Fibroblast of pulmonary artery (primary cell): Measurements from ENCODE around the gene TRAPPC12.
"Not testable (repeated sequence)": the region's sequence is repeated elsewhere in the genome, so short reads cannot be mapped to it uniquely, and the experiment has no call there.

ENCODE experiments used
- DNase-seq: peaks from one replicate; pipeline ENCODE4 v3.0.0-alpha.2; 2010; ENCODE audit warnings: low read depth
- H3K4me3 ChIP-seq: replicated peaks from 2 replicates; pipeline ENCODE4 v1.5.1; 2011; ENCODE audit warnings: low read depth, mild to moderate bottlenecking, control low read depth, low read length, moderate library complexity
- TF ChIP-seq, protein P1 (sequence below): IDR thresholded peaks from 2 replicates; pipeline ENCODE4 v1.5.1; 2011; ENCODE audit warnings: mild to moderate bottlenecking, control low read depth, low read length, inconsistent platforms; ENCODE audit errors: missing control alignments

TRAPPC12 gene

DNA sequence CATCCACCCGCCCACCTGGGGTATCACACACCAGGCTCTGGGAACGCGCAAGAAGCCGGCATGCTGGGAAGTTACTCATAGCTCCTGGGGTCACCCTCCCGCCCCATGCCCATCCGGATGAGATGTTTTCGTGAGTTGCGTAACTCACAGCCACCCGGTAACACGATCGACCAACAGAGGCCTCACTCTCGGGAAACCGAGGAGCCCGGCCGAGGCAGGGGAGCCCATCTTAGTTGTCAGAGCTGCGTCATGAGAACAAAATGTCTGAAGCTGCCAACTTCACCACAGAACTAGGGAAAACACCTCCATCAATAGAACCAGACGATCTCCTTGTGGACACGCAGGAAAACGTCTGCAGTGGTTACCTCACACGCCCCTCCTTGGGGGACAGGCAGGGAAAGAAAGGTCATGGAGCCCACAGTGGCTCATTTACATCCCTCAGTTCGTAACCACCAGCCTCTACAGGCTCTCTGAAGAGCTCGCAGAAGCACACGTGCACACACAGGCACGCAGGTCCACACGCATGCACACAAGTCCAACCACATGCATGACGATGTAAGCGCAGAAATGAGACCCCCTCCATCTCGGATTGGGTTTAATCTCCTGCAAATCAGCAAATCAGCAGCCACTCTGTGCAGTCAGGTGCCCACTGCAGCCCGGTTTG is 113.6 kb downstream of the TRAPPC12 start:
- peak; percentile 91 for DNase-seq
- TF ChIP-seq, protein P1, sequence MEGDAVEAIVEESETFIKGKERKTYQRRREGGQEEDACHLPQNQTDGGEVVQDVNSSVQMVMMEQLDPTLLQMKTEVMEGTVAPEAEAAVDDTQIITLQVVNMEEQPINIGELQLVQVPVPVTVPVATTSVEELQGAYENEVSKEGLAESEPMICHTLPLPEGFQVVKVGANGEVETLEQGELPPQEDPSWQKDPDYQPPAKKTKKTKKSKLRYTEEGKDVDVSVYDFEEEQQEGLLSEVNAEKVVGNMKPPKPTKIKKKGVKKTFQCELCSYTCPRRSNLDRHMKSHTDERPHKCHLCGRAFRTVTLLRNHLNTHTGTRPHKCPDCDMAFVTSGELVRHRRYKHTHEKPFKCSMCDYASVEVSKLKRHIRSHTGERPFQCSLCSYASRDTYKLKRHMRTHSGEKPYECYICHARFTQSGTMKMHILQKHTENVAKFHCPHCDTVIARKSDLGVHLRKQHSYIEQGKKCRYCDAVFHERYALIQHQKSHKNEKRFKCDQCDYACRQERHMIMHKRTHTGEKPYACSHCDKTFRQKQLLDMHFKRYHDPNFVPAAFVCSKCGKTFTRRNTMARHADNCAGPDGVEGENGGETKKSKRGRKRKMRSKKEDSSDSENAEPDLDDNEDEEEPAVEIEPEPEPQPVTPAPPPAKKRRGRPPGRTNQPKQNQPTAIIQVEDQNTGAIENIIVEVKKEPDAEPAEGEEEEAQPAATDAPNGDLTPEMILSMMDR, result no peak
- H3K4me3 ChIP-seq, result peak overlapping the region; percentile 12

DNA sequence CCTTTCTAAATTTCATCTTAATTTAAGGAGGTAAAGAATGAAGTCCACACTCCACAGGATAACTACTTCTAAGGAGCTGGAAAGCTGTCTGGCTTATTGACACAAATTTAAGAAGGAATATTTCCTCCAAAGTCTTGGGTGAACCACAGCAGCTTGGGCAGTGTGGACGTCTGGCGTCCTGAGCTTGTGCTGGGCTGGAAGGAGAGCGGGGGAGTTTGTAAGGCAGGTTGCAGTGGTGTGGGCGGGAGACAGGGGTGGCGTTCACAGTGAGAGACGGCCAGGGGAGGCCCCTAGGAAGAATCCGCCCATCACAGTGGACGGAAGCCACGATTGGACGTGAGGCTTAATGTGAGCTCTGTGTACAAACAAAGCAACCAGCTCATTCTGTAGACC is 114.1 kb downstream of the TRAPPC12 start:
- TF ChIP-seq, protein P1, result no peak
- peak overlapping the region; percentile 33 for H3K4me3 ChIP-seq
- peak; percentile 87 for DNase-seq

DNA sequence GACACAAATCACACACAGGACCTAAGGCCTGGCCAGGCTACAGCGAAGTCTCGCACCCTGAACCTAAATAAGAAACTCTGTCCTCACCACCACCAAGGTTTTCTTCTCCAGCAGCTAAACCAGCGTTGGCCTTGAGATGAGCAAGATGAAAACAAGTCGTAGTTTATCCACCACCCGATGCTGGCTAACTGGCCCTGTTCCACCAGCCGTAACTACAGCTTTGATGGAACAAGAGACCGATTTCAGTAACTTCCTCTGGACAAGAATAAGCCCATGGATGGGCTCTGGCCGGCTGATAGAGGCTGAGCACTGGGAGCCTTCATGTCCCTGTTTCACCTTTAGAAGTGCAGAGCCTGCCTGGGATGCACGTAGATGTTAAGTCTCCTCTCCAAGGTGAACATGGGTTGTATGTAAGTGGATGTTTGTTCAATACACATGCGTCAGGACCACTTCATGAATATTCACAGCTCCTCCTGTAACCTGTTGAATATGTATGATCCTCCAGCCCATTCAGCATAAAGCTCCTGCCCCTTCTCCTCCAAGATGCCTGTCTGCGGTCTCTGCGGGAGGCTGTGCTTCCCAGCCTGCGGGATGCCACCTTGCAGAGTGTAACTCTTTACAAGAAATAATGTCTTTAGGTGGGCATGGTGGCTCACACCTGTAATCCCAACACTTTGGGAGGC is 115.6 kb downstream of the TRAPPC12 start:
- TF ChIP-seq, protein P1, result no peak

DNA sequence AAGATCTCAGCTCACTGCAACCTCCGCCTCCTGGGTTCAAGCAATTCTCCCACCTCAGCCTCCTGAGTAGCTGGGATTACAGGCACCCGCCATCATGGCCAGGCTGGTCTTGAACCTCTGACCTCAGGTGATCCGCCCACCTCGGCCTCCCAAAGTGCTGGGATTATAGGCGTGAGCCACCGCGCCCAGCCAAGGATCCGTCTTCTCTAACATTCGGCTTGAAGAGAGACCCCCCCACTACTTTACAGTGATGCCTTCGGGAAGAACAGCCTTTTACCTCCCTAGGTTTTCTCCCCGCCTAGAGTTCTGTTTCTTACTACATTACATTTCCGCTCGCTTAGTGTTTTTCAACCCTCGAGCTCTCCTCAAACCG is 117.2 kb downstream of the TRAPPC12 start:
- not testable (repeated sequence) for DNase-seq, H3K4me3 ChIP-seq

More for the DNA sequence above, 115.6 kb downstream of the TRAPPC12 start:
- DNase-seq, result no peak
- H3K4me3 ChIP-seq, result no peak overlapping the region

DNA sequence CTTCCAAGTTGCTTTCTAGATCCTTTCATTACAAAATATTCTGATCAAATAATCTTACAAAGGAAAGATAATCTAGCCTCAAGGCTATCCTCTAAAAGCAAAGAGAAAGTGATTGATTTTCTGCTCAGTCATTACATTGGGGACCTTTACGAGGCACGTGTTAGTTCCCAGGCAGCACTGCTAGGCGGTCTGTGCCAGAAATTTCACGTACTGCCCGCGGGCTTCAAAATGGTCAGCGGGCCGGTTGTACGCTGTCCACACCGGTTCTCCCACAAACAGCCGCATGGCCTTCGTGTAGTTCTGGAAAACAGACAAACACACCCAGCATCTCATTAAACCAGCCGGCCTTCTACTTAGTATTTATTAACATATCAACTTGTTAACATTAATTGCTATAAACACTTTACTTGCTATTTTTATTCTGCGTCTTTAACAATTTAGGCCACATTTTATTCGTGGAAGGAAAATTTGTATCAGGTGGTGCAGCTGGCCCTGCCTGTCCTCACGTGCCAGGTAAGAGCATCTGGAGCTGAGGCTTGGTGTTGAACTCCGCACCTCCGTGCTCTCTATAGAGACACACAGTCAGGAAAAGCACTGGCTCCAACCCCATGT is 119.4 kb downstream of the TRAPPC12 start:
- TF ChIP-seq, protein P1, result no peak
- no peak overlapping the region for H3K4me3 ChIP-seq
- DNase-seq, result no peak

DNA sequence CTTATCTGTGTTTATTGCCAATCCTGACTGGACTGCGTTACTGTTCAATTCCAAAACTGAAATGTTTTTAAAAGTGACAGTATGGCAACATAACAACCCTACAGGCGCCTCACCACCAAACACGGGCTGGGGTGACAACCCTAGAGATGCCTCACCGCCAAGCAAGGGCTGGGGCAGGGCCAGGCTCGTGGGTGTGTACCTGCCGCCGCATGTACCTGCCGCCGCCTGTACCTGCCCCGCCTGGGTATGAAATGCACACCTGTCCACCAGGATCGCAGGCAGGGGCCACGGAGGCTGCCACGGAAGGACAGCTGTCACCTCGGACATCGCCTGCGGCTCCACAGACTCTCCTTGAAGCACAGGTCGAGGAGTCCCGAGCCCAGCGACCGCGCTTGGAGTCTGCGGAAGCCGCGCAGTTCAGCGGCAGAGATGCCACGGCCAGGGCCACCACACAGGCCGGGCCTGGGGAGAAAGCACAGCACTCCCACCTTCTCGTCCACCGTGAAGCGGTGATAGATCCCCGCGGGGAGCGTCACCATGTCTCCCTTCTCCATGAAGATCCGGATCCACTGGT is 120.9 kb downstream of the TRAPPC12 start:
- DNase-seq, result no peak
- H3K4me3 ChIP-seq, result no peak overlapping the region
- TF ChIP-seq, protein P1, result no peak

DNA sequence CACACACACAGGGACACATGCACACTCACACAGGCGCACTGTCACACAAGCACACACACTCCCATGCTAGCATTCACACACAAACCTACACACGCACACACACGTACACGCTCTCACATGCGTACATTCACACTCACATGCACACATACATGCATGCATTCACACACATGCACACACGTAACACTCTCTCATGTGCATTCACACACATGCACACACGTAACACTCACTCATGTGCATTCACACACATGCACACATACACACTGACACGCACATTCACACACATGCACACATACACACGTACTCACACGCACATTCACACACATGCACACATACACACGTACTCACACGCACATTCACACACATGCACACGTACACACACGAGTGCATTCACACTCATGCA is 123.6 kb downstream of the TRAPPC12 start:
- no peak for DNase-seq
- TF ChIP-seq, protein P1, result no peak
- no peak overlapping the region for H3K4me3 ChIP-seq
